GM18519 (cell line): ENCODE results near the gene KMT2B.

Source experiments
- ATAC-seq: cut with Tn5 transposase; IDR thresholded peaks from one replicate; pipeline ENCODE4 v1.9.1; 2021; ENCODE audit warnings: mild to moderate bottlenecking, moderate library complexity; ENCODE audit not compliant: unreplicated experiment, low FRiP score

Gene KMT2B

GRCh38 chr19:35776102-35776788, 58.4 kb downstream of the KMT2B start:
- no peak for ATAC-seq

DNA sequence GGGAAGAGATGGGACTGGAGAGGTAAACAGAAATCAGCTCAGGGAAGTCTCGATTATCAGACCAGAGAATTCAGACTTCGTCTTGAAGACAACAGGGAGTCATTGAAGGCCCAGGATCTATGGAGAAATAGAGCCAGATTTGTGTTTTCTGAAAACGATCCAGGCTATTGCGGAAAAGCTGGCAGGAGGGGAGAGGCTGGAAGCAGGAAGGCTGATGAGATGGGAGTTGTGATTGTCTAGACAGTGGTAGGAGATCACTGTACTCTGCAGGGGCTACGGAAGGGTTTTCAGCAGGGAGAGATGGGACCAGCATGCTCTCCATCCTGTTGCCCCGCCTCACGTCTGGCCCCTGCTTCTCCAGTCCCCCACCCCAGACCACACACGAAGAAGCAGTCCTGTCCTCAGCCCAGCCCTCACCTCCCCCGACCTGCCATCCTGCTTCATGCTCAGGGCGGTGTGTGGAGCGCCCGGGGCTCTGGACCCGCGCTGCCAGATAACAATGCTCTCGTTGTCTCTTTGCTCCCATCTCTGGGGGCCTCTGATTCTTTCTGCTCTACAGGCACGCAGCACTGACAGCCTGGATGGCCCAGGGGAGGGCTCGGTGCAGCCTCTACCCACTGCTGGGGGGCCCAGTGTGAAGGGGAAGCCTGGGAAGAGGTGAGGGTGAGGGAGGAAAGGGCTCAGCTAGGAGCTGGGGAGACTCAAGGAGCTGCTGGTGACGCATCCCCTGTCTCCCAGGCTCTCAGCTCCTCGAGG, 59.5 kb downstream of the KMT2B start:
- ATAC-seq, result no peak

- no peak for ATAC-seq
Measured at GRCh38 chr19:35777961-35778360, 60.2 kb downstream of the KMT2B start.

DNA sequence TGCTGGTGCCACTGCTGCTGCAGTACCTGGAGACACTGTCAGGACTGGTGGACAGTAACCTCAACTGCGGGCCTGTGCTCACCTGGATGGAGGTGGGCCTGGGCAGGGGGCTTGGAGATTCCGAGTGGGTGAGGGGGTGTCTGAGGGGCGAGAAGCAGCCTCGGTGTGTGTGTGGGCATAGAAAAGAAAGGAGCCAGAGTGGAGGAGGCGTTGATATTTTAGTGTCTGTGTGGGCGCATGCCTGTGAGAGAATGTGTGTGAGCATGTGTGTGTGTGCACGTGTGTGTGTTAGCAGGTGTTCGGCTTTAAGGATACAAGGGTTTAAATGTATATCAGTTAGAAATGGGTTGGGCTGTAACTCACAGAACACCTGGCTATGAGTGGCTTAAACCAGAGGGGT, 61.2 kb downstream of the KMT2B start:
- ATAC-seq, result no peak

GRCh38 chr19:35780058-35780457, 62.3 kb downstream of the KMT2B start:
- ATAC-seq, result no peak

- ATAC-seq, result no peak
Measured at GRCh38 chr19:35780717-35781116, 62.9 kb downstream of the KMT2B start.

GRCh38 chr19:35781650-35782049, 63.8 kb downstream of the KMT2B start:
- ATAC-seq, result no peak

GRCh38 chr19:35782589-35782988, 64.8 kb downstream of the KMT2B start:
- ATAC-seq, result no peak

DNA sequence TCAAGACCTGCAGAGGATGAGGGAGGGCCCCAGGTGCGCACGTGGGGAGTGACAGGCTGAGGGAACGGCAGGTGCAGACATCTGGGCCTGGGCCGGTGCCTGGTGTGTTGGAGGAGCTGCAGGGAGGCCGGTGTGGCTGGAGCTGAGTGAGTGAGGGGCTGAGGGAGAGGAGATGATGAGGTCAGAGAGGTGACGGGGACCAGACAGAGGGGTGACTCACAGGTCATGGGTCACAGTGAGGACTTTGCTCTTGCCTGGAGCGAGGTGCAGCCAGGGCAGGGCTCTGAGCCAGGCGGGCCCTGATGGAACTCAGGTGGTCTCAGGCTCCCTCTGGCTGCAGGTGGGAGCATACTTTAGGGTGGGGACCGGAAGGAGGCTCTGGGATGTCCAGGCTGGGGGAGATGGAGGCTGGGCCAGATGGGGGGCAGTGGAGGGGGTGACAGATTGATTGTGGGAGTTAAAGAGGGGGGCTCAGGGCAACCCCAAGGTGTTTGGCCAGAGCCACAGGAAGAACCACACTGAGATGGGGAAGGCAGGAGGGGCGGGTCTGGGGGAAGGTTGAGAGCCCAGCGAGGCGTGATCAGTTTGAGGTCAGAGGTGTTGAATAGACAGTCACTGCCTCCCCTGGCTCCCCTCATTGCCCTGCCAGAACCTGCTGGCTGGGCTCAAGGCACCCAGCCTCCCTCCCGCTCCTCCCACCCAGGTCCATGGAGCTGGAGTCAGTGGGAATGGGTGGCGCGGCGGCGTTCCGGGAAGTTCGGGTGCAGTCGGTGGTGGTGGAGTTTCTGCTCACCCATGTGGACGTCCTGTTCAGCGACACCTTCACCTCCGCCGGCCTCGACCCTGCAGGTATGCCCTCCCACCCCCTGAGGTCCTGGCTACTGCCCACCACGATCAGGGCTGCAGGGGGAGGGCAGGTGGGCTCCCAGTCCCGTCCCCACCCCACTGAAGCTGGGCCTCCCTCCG, 65.9 kb downstream of the KMT2B start:
- ATAC-seq, result no peak

DNA sequence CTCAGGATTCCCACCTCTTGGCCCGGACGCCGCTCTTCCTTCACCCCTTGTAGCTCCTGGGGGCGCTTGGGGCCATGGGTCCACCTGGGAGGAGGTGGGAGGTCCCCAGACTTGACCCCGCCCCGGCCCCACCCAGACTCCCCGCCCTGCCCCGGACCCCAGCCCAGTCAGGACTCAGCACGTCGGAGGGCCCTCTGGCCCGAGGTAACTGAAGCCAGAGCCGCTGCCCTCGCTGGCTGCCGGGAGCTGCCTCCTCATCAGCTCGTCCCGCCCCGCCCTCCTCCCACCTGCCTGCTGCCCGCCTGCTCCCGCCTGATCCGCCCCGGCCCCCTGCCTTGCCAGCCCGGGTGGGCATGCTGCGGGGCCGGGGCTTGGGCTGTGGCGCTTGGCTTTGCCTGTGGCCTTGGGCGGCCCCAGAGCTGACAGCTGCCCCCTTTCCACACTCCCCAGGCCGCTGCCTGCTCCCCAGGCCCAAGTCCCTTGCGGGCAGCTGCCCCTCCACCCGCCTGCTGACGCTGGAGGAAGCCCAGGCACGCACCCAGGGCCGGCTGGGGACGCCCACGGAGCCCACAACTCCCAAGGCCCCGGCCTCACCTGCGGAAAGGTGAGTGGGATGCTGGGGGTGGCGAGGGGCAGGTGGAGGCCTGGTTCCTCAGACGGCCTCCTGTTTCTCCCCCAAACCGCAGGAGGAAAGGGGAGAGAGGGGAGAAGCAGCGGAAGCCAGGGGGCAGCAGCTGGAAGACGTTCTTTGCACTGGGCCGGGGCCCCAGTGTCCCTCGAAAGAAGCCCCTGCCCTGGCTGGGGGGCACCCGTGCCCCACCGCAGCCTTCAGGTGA, 66.9 kb downstream of the KMT2B start:
- ATAC-seq, result no peak

DNA sequence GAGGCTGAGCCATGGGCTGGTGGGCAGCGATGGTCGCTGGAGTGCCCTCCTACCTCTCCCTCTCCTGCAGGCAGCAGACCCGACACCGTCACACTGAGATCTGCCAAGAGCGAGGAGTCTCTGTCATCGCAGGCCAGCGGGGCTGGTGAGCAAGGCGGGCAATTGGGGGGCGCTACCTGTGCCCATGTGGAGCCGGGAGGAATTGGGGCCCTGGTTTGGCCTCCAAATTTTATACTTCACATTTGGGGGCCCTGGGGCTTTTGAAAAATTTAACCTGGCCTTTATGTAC, 67.5 kb downstream of the KMT2B start:
- no peak for ATAC-seq

DNA sequence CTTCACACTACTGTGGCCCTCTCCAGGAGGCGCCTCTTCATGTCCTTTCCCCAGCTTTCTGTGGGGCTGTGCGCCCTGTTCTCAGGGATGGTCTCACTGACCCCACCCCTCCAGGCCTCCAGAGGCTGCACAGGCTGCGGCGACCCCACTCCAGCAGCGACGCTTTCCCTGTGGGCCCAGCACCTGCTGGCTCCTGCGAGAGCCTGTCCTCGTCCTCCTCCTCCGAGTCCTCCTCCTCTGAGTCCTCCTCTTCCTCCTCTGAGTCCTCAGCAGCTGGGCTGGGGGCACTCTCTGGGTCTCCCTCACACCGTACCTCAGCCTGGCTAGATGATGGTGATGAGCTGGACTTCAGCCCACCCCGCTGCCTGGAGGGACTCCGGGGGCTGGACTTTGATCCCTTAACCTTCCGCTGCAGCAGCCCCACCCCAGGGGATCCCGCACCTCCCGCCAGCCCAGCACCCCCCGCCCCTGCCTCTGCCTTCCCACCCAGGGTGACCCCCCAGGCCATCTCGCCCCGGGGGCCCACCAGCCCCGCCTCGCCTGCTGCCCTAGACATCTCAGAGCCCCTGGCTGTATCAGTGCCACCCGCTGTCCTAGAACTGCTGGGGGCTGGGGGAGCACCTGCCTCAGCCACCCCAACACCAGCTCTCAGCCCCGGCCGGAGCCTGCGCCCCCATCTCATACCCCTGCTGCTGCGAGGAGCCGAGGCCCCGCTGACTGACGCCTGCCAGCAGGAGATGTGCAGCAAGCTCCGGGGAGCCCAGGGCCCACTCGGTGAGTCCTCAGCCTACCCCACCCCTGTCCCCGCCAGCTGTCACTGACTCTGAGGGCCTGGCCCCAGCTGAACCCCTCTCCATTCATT, 68.7 kb downstream of the KMT2B start:
- ATAC-seq, result no peak

DNA sequence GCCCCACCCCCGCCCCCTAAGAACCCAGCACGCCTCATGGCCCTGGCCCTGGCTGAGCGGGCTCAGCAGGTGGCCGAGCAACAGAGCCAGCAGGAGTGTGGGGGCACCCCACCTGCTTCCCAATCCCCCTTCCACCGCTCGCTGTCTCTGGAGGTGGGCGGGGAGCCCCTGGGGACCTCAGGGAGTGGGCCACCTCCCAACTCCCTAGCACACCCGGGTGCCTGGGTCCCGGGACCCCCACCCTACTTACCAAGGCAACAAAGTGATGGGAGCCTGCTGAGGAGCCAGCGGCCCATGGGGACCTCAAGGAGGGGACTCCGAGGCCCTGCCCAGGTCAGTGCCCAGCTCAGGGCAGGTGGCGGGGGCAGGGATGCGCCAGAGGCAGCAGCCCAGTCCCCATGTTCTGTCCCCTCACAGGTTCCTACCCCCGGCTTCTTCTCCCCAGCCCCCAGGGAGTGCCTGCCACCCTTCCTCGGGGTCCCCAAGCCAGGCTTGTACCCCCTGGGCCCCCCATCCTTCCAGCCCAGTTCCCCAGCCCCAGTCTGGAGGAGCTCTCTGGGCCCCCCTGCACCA, 69.5 kb downstream of the KMT2B start:
- ATAC-seq, result no peak
